Mucosa of rectum (tissue), 2 donors: ENCODE results near the gene BICD2.

Source experiments
- H3K27ac ChIP-seq, 2 donors: one replicate each; pipeline ENCODE4 v1.7.0; 2013; ENCODE audit warnings: inconsistent platforms in 2 of 2, low read depth in 2 of 2, low read length in 2 of 2
- H3K27me3 ChIP-seq, 2 donors: one replicate each; pipeline ENCODE4 v1.7.0; 2013; ENCODE audit warnings: low read length in 2 of 2; ENCODE audit not compliant: control insufficient read depth in 2 of 2, insufficient read depth in 2 of 2
- H3K36me3 ChIP-seq, 2 donors: one replicate each; pipeline ENCODE4 v1.7.0; 2013; ENCODE audit warnings: low read length in 2 of 2; ENCODE audit not compliant: control insufficient read depth in 2 of 2, insufficient read depth in 2 of 2
- H3K4me1 ChIP-seq, 2 donors: one replicate each; pipeline ENCODE4 v1.7.0; 2013; ENCODE audit warnings: low read length in 2 of 2, mild to moderate bottlenecking in 1 of 2; ENCODE audit not compliant: control insufficient read depth in 2 of 2, insufficient read depth in 2 of 2
- H3K4me3 ChIP-seq, 2 donors: one replicate each; pipeline ENCODE4 v1.7.0; 2013; ENCODE audit warnings: low read length in 2 of 2
- H3K9ac ChIP-seq, 2 donors: one replicate each; pipeline ENCODE4 v1.7.0; 2013; ENCODE audit warnings: low read length in 2 of 2, low read depth in 1 of 2, mild to moderate bottlenecking in 1 of 2
- H3K9me3 ChIP-seq, 2 donors: one replicate each; pipeline ENCODE4 v1.7.0; 2013; ENCODE audit warnings: low read length in 2 of 2; ENCODE audit not compliant: control insufficient read depth in 2 of 2
- donor health status: healthy.
- donor health status: Normal muscosa, but diverticular disease.

Gene BICD2

DNA sequence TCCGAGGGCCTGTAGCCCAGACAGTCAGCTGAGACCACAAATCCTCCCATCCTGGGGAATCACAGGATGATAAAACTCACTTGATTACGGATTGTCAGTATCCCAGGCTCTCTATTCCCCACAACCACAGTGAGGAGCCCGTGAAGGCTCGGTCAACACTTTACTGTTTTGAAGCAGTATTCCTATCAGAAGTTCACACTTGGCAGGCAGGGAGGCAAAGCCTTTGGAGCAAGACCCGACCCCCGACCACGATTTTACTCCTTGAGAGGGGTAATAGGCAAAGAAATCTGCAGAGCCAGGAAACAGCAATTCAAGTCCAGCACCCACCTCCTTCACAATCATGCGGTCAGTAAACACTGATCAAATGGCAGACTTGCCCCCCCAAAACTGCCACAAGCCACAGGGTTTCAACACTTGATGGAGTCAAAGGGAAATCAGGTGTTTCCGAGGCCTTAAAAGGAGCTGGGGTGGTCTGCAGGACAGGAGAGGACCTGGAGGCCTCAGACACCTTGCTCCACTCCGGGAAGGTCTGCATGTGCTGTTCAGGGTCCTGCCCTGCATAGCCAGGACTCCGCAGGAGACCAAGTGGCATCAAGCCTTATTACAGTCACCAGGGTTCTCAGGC, 25.2 kb downstream of the BICD2 start:
- no peaks in the 10 kb centered on the region for H3K9me3 ChIP-seq
- H3K27me3 ChIP-seq, result no peaks in the 10 kb centered on the region
- no peak overlapping the region for H3K27ac ChIP-seq
- H3K4me1 ChIP-seq, result peaks cover 9 to 14% of the 10 kb centered on the region in 2 donors
- H3K9ac ChIP-seq, result no peak overlapping the region
- no peak overlapping the region for H3K4me3 ChIP-seq
- H3K36me3 ChIP-seq, result no peaks in the 10 kb centered on the region

DNA sequence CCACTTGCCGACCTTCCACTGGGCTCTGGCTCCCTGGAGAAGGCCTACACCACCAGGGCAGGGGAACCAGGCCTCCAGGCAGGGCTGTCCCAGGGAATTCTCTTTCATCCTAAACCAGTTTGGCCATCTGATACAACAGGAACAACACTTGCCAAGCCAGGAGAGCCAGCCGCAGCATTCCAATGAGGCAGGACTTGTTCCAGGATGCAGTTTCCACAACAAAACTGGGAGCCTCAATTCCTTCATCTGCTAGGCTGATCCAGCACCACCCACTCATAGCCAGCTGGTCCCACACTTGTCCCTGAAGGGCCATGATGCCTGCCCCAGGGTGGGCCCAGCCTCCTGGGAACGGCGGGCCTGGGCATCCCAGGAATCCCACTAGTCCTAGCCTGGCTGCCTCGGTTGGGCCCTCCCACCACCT, 26.0 kb downstream of the BICD2 start:
- H3K27ac ChIP-seq, result no peak overlapping the region

DNA sequence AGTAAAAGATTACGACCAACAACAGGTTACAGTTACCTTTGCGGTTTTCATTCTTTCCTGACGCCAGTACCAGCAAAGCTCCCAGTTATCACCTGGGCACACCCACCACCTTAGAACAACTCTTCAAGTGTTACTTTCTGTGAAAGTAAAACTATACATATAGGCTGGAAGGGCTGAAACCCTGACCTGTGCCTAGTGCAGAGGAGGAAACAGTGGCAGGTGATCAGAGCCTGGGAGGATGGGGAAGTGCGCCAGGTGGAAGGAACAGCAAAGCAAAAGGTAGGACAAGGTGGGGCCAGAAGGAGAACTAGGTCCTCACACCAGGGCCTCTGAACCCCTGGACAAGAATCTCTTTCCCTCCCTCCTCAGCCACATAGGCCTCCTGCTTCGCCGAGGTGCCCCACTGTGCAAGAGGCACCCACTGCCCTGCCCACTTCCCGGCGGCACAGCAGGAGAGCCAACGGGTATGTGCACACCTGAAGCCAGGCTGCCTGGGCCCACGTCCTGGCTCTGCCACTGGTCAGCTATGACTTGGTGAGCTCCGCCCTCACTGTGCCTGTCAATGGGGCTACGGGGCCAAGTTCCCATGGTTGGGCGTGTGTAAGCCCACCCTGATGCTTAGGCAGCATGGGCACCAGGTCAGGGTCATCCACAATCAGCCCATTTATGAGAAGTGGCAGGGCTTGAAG, 26.9 kb downstream of the BICD2 start:
- Histone ChIP-seq H3K27me3 (no peaks in the 10 kb centered on the region), H3K9ac (no peak overlapping the region), H3K4me3 (no peak overlapping the region), H3K36me3 (no peaks in the 10 kb centered on the region), H3K27ac (no peak overlapping the region), H3K9me3 (no peaks in the 10 kb centered on the region), H3K4me1 (peaks cover 9 to 14% of the 10 kb centered on the region in 2 donors)

More for the DNA sequence above, 26.0 kb downstream of the BICD2 start:
- Histone ChIP-seq H3K36me3 (no peaks in the 10 kb centered on the region), H3K4me1 (peaks cover 9 to 14% of the 10 kb centered on the region in 2 donors), H3K9me3 (no peaks in the 10 kb centered on the region), H3K4me3 (no peak overlapping the region), H3K27me3 (no peaks in the 10 kb centered on the region), H3K9ac (no peak overlapping the region)

DNA sequence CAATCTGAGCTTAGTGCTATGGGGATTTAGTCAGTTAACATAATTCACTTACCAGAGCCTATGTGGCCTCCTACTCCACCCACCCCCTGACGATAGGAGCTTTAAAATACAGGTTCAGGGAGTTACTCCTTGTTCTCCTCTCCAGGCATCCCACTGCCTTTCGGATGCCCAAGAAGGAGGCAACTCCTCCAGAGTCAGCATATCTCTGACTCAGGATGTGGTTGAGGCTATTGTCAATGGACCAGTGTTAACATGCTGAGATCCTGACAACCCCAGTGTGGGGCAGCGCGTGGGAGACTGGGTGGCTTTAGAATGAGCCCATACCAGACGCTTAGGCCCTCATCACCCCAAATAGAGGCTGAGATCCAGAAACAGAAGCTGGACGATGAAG, 27.4 kb downstream of the BICD2 start:
- H3K27ac ChIP-seq, result no peak overlapping the region
- H3K4me1 ChIP-seq, result peaks cover 9 to 14% of the 10 kb centered on the region in 2 donors

DNA sequence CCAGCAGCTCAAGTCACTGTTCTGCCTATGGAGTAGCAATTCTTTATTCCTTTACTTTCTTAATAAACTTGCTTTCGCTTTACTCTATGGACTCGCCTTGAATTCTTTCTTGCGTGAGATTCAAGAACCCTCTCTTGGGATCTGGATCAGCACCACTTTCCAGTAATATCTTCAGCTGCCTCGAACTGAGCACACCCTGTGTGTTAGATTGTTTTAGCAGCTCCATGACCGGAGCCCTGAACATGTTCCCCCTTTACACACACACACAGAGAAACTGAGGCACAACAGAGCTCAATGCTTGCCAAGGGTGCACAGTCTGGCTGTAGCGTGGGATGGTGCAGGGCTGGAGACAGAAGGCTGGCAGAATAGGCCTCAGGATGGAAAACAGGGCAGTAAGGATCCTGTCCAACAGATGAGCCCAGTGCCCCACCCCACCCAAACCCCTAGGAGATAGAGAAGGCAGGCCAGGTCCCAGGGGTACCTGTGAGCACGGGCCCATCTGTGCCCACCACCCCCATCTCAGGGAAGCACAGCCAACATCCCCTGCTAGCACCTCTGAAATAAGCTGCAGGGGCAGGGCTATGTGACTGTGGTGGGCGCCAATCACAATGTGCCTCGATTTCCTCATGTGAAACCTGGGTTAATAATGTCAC, 27.9 kb downstream of the BICD2 start:
- no peak overlapping the region for H3K27ac ChIP-seq
- H3K27me3 ChIP-seq, result no peaks in the 10 kb centered on the region
- peaks cover 9 to 14% of the 10 kb centered on the region in 2 donors for H3K4me1 ChIP-seq
- no peak overlapping the region for H3K4me3 ChIP-seq
- H3K36me3 ChIP-seq, result no peaks in the 10 kb centered on the region
- no peak overlapping the region for H3K9ac ChIP-seq
- no peaks in the 10 kb centered on the region for H3K9me3 ChIP-seq

More for the DNA sequence above, 27.4 kb downstream of the BICD2 start:
- no peak overlapping the region for H3K4me3 ChIP-seq
- no peak overlapping the region for H3K9ac ChIP-seq
- no peaks in the 10 kb centered on the region for H3K9me3 ChIP-seq
- no peaks in the 10 kb centered on the region for H3K36me3 ChIP-seq
- H3K27me3 ChIP-seq, result no peaks in the 10 kb centered on the region

DNA sequence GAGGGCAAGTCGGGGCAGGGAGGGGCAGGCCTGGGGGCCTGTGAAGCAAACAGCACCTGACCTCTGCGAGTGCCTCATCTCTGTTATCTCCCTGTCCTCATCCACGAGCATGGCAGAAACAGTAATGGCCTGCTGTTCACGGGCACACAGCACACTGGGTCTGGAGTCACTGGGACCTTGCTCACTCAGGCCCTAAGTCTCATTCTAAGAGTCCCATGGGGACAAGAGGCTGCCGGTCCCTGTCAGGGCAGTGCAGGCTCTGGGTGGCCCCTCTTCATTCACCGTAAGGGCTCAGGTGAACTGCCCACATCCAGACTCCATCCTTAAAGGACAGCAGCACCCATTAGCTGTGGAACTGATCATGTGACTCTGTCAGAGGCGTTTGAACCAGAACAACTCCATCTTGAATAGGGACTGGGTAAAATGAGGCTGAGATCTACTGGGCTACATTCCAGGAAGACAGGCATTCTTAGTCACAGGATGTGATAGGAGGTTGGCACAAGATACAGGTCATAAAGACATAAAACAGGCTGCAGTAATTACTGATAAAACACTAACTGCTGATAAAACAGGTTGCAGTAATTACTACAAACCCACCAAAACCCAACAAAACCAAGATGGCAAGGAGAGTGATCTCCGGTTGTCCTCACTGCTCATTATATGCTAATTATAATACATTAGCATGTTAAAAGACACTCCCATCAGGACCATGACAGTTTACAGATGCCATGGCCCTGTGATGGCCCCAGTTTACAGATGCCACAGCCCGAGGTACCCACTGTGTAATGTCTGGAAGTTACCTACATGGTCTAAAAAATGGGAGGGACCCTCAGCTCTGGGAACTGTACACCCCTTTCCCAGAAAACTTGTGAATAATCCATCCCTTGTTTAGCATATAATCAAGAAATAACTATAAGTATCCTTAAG, 28.7 kb downstream of the BICD2 start:
- Histone ChIP-seq H3K27ac (no peak overlapping the region), H3K9me3 (no peaks in the 10 kb centered on the region), H3K27me3 (no peaks in the 10 kb centered on the region), H3K9ac (no peak overlapping the region), H3K4me3 (no peak overlapping the region), H3K36me3 (no peaks in the 10 kb centered on the region), H3K4me1 (peaks cover 9 to 14% of the 10 kb centered on the region in 2 donors)

DNA sequence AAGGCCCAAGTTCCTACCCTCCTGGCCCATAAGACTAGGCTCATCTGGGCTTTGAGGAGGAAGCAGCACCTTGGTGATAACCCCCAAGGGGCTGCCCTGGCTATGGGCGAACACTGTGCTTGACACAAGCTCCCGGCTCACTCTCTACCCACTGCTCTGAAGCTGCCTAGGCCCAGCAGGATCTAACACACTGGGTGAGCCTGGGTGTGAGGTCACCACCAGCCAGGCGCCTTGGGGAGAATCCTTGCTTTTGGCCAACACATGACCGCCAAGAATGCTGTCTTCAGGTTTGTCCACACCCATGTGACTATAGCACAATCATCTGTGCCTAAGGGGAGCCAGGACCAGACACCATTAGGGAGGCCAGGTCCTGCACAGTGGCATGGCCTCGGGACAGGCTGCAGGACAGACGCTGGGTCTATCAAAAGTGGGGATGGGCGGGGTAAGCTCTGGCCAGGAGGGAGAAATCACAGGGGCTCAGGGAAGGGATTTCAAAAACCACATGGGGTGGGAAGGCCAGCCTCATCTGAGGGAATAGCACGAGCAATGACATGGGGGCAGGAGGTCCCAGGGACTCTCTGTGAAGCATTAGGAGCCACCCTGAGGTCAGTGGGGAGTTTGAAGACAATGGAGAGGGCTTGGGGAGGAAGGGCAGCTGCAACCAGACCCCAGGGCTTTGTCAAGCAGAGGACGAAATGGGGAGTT, 29.6 kb downstream of the BICD2 start:
- Histone ChIP-seq H3K9ac (no peak overlapping the region), H3K4me1 (peaks cover 9 to 10% of the 10 kb centered on the region in 2 donors), H3K4me3 (no peak overlapping the region), H3K9me3 (no peaks in the 10 kb centered on the region), H3K27me3 (no peaks in the 10 kb centered on the region), H3K36me3 (no peaks in the 10 kb centered on the region), H3K27ac (no peak overlapping the region)

DNA sequence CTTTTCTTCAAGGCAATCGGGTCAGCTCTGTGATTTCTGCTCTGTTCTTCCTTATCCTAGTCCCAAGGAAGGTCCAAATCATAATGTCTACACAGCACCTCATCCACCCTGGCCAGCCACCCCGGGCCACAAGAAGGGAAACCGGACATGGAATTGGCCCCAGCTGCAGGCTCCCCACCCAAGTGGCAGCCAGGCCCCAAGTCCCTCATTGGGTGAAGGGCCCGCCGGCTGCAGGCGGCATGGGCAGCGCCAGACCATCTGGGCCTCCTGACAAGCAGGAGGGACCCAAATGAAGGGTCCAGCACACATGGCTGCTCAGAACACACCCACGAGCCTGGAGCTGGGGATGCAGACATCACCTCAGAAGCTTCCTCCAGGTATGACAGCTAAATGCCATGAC, 33.7 kb downstream of the BICD2 start:
- Histone ChIP-seq H3K27ac (no peak overlapping the region), H3K9ac (no peak overlapping the region), H3K27me3 (no peaks in the 10 kb centered on the region), H3K36me3 (peaks cover 4 to 24% of the 10 kb centered on the region in 2 donors), H3K9me3 (no peaks in the 10 kb centered on the region), H3K4me1 (peaks cover 4 to 8% of the 10 kb centered on the region in 2 donors), H3K4me3 (no peak overlapping the region)

DNA sequence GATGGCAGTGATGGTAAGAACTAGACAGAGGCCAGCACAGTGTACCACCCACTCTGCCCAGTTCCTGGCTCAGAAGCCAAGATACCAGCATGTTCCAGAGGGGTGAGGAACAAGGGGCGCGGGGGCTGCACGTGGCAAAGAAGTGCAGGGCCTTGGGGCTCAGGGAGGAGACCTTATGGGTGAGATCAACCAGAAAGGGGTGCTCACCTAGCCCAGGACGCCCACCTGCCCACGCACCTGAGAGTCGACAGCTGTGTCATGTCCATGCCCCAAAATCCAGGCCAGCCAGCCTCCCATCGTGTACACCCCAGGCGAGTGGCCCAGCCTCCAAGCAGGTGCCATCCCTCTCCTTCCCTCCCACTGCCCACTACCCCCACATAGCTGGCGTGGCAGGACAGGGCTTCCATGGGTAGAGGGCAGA, 34.9 kb downstream of the BICD2 start:
- peaks cover 0 to 4% of the 10 kb centered on the region in 2 donors for H3K4me1 ChIP-seq

More for the DNA sequence above, 34.9 kb downstream of the BICD2 start:
- Histone ChIP-seq H3K9me3 (no peaks in the 10 kb centered on the region), H3K27me3 (no peaks in the 10 kb centered on the region), H3K36me3 (peaks cover 4 to 27% of the 10 kb centered on the region in 2 donors), H3K27ac (no peak overlapping the region), H3K9ac (no peak overlapping the region), H3K4me3 (no peak overlapping the region)
